Measurements from ENCODE around the gene SPINT4.

DNA sequence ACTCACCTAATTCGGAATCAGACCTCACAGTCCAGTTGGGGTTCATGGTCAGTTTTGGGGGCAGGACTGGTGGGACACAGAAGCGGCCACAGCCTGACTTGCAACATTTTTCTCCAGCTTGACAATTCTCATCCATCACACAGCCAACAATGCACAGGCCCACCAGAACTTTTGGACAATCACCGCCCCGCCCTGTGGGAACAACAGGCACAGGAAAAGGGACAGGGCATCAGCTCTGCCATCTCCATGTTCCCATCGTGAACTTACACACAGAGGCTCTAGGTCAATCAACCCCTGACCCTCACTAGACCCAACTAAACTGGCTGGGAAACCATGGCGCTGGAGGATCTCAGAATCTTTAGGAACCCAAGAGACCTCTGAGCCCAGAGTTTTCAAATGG is 53.3 kb downstream of the SPINT4 start:
- TF ChIP-seq, protein P1, sequence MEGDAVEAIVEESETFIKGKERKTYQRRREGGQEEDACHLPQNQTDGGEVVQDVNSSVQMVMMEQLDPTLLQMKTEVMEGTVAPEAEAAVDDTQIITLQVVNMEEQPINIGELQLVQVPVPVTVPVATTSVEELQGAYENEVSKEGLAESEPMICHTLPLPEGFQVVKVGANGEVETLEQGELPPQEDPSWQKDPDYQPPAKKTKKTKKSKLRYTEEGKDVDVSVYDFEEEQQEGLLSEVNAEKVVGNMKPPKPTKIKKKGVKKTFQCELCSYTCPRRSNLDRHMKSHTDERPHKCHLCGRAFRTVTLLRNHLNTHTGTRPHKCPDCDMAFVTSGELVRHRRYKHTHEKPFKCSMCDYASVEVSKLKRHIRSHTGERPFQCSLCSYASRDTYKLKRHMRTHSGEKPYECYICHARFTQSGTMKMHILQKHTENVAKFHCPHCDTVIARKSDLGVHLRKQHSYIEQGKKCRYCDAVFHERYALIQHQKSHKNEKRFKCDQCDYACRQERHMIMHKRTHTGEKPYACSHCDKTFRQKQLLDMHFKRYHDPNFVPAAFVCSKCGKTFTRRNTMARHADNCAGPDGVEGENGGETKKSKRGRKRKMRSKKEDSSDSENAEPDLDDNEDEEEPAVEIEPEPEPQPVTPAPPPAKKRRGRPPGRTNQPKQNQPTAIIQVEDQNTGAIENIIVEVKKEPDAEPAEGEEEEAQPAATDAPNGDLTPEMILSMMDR (IDR thresholded peaks at IDR 0.05; ENCODE audit: insufficient read depth, low read length): no peak
- TF ChIP-seq SPI1 (IDR thresholded peaks at IDR 0.05; ENCODE audit: borderline replicate concordance, low read depth): no peak
- no peak for TF ChIP-seq POLR2AphosphoS5 (IDR thresholded peaks at IDR 0.05; ENCODE audit: low read depth)
- TF ChIP-seq, protein P2, sequence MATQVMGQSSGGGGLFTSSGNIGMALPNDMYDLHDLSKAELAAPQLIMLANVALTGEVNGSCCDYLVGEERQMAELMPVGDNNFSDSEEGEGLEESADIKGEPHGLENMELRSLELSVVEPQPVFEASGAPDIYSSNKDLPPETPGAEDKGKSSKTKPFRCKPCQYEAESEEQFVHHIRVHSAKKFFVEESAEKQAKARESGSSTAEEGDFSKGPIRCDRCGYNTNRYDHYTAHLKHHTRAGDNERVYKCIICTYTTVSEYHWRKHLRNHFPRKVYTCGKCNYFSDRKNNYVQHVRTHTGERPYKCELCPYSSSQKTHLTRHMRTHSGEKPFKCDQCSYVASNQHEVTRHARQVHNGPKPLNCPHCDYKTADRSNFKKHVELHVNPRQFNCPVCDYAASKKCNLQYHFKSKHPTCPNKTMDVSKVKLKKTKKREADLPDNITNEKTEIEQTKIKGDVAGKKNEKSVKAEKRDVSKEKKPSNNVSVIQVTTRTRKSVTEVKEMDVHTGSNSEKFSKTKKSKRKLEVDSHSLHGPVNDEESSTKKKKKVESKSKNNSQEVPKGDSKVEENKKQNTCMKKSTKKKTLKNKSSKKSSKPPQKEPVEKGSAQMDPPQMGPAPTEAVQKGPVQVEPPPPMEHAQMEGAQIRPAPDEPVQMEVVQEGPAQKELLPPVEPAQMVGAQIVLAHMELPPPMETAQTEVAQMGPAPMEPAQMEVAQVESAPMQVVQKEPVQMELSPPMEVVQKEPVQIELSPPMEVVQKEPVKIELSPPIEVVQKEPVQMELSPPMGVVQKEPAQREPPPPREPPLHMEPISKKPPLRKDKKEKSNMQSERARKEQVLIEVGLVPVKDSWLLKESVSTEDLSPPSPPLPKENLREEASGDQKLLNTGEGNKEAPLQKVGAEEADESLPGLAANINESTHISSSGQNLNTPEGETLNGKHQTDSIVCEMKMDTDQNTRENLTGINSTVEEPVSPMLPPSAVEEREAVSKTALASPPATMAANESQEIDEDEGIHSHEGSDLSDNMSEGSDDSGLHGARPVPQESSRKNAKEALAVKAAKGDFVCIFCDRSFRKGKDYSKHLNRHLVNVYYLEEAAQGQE (IDR thresholded peaks at IDR 0.05; ENCODE audit: insufficient replicate concordance, low read depth): no peak
- TF ChIP-seq GABPA (IDR thresholded peaks at IDR 0.05; ENCODE audit: low read depth): no peak
